ENCODE data around the gene RIPOR3. TPM values are rescaled to one million over a fixed set of nuclear protein-coding genes. Genes with fewer than 3 reads are reported as not detected.

Gene RIPOR3
- total and polyA plus RNA-seq, 9 of the 15 experiments (the other 6 are each of a cell fraction or from before 2014, with no cell fraction given) = 3.3 to 62.7 (median 21.4) TPM

DNA sequence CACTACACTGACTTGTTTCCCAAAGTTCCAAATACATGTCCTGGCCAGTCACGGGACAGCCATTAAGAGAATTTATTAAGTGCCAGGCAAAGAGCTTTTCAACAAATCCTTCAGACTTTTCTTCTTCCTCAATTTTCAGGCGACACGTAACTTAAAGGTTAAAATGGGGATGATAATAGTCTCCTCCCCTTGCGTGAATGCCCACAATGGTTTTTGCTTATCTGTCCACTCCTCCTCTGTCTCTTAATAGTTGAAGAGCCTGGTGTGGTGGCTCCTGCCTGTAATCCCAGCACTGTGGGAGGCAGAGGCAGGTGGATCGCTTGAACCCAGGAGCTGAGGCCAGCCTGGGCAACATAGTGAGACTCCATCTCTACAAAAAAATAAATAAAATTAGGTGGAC is 28.7 kb upstream of the RIPOR3 start:
- TF ChIP-seq ZNF121 (CRISPR knock-in tag; conservative IDR thresholded peaks at IDR 0.05) = peak; percentile 42; the same call in 1 of the 2 replicates
- TF ChIP-seq VEZF1 (CRISPR knock-in tag; IDR thresholded peaks at IDR 0.05) = 0 out of 2 replicates have a peak, but pooled peaks have one; percentile 16
- TF ChIP-seq SOX6 (IDR thresholded peaks at IDR 0.05) = peak; percentile 45; the same call in 1 of the 2 replicates
- TF ChIP-seq MLX (CRISPR knock-in tag; conservative IDR thresholded peaks at IDR 0.05) = no peak
- TF ChIP-seq ZBTB11 (CRISPR knock-in tag; IDR thresholded peaks at IDR 0.05) = 0 out of 6 replicates have a peak, but pooled peaks of 1 of the 3 experiments have one; percentile 9
- in situ Hi-C loops (cut with MboI) (no loop called here), intact Hi-C loops (cut with micrococcal nuclease) (no loop called here)
- Histone ChIP-seq H3K9me3 (replicated peaks; ENCODE audit: control insufficient read depth, insufficient read depth, low read depth, low read length) (no peaks in the 10 kb centered on the region), H3K4me3 (no peak overlapping the region), H3K36me3 (ENCODE audit: control insufficient read depth, insufficient read depth, low read length) (no peaks in the 10 kb centered on the region), H3K4me1 (replicated peaks in 1 of 2; ENCODE audit: control insufficient read depth in 2 of 2, insufficient read depth in 2 of 2, low read length in 2 of 2) (peaks cover 15 to 19% of the 10 kb centered on the region in 2 experiments; a peak in 4 of 5 replicates), H4K20me1 (replicated peaks; ENCODE audit: control insufficient read depth, insufficient read depth, low read length) (no peaks in the 10 kb centered on the region), H3K79me2 (ENCODE audit: control insufficient read depth, insufficient read depth, low read length) (no peaks in the 10 kb centered on the region), H3K4me2 (ENCODE audit: insufficient read depth, low read length) (no peak overlapping the region), H3K9me1 (ENCODE audit: control insufficient read depth, insufficient read depth, low read length) (no peaks in the 10 kb centered on the region), H3K27me3 (ENCODE audit: control insufficient read depth in 2 of 2, insufficient read depth in 2 of 2, low read length in 2 of 2) (no peaks in the 10 kb centered on the region), H2AFZ (ENCODE audit: low read depth, low read length) (peak overlapping the region; percentile 3; the same call in 1 of the 2 replicates), H3K9ac (ENCODE audit: insufficient read depth in 1 of 2, low read depth in 2 of 2, low read length in 2 of 2) (no peak overlapping the region), H3K27ac (ENCODE audit: extremely low read depth, low read depth, low read length) (no peak overlapping the region)
- ChIA-PET CTCF (ENCODE audit: low intra/inter-chr PET ratio) (no interaction called here), POLR2A (interaction anchor here (0.8 to 4.3 kb wide), 2 partner anchors 10 to 12 kb away, joined by 3 to 21 read pairs; partner anchors contain the start of gene PARD6B)
- DNase-seq (ENCODE audit: extremely low read depth in 1 of 4, low spot score in 3 of 4) = no peak
- 21% methylated on average over 5 of the region's 5 CpGs for WGBS (ENCODE audit: insufficient coverage, low coverage, missing lambda C conversion rate)
- FAIRE-seq = no peak
- ATAC-seq = no peak
- BruUV-seq (replicated peaks) = no TSS peak

Measured in K562 (cell line).